Caco-2 (cell line): ENCODE measurements around the gene EVL. TPM values are rescaled to one million over a fixed set of nuclear protein-coding genes. Genes with fewer than 3 reads are reported as not detected.

Experiments
- BruUV-seq: library from RNA; stranded (reverse); fragments of 400-500 nt; replicated peaks from 2 replicates; lab custom pipeline; 2021; lab: Mats Ljungman, UMichigan
- CTCF ChIA-PET: fragments of 300-600 bp; sonication (Branson Sonifier 250); formaldehyde crosslinking; loops from one replicate; lab custom pipeline; 2022; ENCODE audit warnings: antibody characterized with exemption; lab: Charles Lee
- POLR2A ChIA-PET: fragments of 300-600 bp; sonication (Branson Sonifier 250); formaldehyde crosslinking; loops from one replicate; lab custom pipeline; 2022; ENCODE audit warnings: antibody characterized with exemption; lab: Charles Lee
- DNase-seq, 2 experiments: peaks; one replicate each; pipeline versions ENCODE4 v3.0.0 to v3.0.0-alpha.2; 2020 to 2022
- H3K27me3 ChIP-seq: replicated peaks from 2 replicates; pipeline ENCODE4 v1.6.0; 2011; ENCODE audit warnings: low read length; ENCODE audit not compliant: control insufficient read depth, insufficient read depth
- H3K36me3 ChIP-seq: 2 replicates; pipeline ENCODE4 v1.5.1; 2011; ENCODE audit warnings: low read length; ENCODE audit not compliant: control insufficient read depth, insufficient read depth
- H3K4me1 ChIP-seq: fragments of 250-450 bp; sonication (Bioruptor Pico); 2 replicates; pipeline ENCODE4 v1.5.1; 2020; ENCODE audit warnings: mild to moderate bottlenecking
- H3K4me3 ChIP-seq: 2 replicates; pipeline ENCODE4 v1.5.1; 2011; ENCODE audit warnings: low read depth, mild to moderate bottlenecking, control low read depth, low read length
- H3K9me3 ChIP-seq: fragments of 250-450 bp; sonication (Bioruptor Pico); 2 replicates; pipeline ENCODE4 v1.5.1; 2020; ENCODE audit warnings: mild to moderate bottlenecking, moderate library complexity
- H3K27ac Mint-ChIP-seq: one replicate; pipeline ENCODE4 v1.8.0; 2022; ENCODE audit warnings: mixed read lengths; ENCODE audit not compliant: unreplicated experiment
- H3K27me3 Mint-ChIP-seq: one replicate; pipeline ENCODE4 v1.8.0; 2022; ENCODE audit warnings: mixed read lengths; ENCODE audit not compliant: insufficient read depth, unreplicated experiment
- H3K36me3 Mint-ChIP-seq: one replicate; pipeline ENCODE4 v1.8.0; 2022; ENCODE audit warnings: mild to moderate bottlenecking, mixed read lengths; ENCODE audit not compliant: insufficient read depth, unreplicated experiment
- H3K4me1 Mint-ChIP-seq: one replicate; pipeline ENCODE4 v1.8.0; 2022; ENCODE audit warnings: low read depth, mixed read lengths; ENCODE audit not compliant: unreplicated experiment
- H3K4me3 Mint-ChIP-seq: one replicate; pipeline ENCODE4 v1.8.0; 2022; ENCODE audit warnings: mild to moderate bottlenecking, moderate library complexity, mixed read lengths; ENCODE audit not compliant: unreplicated experiment
- H3K9me3 Mint-ChIP-seq: one replicate; pipeline ENCODE4 v1.8.0; 2022; ENCODE audit warnings: mixed read lengths; ENCODE audit not compliant: unreplicated experiment
- CTCF ChIP-seq, 2 experiments: fragments of 200-600 bp in 1 of 2; IDR thresholded peaks; 1 replicate in 1 of 2; 2 replicates in 1 of 2; pipeline versions ENCODE4 v1.5.1 to v1.8.0; 2011 to 2022; ENCODE audit warnings: antibody characterized with exemption in 1 of 2, control low read depth in 1 of 2, inconsistent platforms in 1 of 2, low read depth in 1 of 2, low read length in 1 of 2, mild to moderate bottlenecking in 1 of 2, moderate library complexity in 1 of 2; ENCODE audit not compliant: insufficient read depth in 1 of 2, severe bottlenecking in 1 of 2, unreplicated experiment in 1 of 2
- intact Hi-C: fragments of 100-400 bp; cut with micrococcal nuclease; formaldehyde crosslinking; loops from one replicate; pipeline ENCODE4 v1.10.0; 2022; ENCODE audit not compliant: unreplicated experiment
- total RNA-seq: library from RNA; stranded (reverse); gene quantifications from 2 replicates; pipeline ENCODE4 v1.2.3, GENCODE V29; 2022

Gene EVL
- total RNA-seq, 1 experiment from 2014 or later = 14.2 TPM

GRCh38 chr14:100158566-100159093 is 93.4 kb downstream of the EVL start:
- Mint-ChIP-seq H3K9me3 (no peaks in the 10 kb centered on the region), H3K36me3 (no peaks in the 10 kb centered on the region), H3K4me1 (no peaks in the 10 kb centered on the region), H3K27ac (no peak overlapping the region), H3K4me3 (peak overlapping the region; percentile 69), H3K27me3 (no peaks in the 10 kb centered on the region)
- Histone ChIP-seq H3K36me3 (no peaks in the 10 kb centered on the region), H3K4me1 (peaks cover 13% of the 10 kb centered on the region; the same call in 1 of the 2 replicates), H3K4me3 (peak overlapping the region; percentile 56), H3K27me3 (no peaks in the 10 kb centered on the region; the same call in 1 of the 2 replicates), H3K9me3 (0 out of 2 replicates have a peak, but pooled peaks cover 3% of the 10 kb centered on the region)
- no peak for TF ChIP-seq CTCF (IDR thresholded peaks at IDR 0.05; ENCODE audit: insufficient read depth in 1 of 2, low read depth in 1 of 2, low read length in 1 of 2, severe bottlenecking in 1 of 2, unreplicated experiment in 1 of 2)
- intact Hi-C loops = loop anchor here (5.0 kb wide), 1 partner anchor 41 kb away; no protein-coding TSS in a partner anchor
- CTCF ChIA-PET = interaction anchor here (1.2 kb wide), 1 partner anchor 34 kb away, joined by 3 read pairs; no protein-coding TSS in a partner anchor
- DNase-seq = no peak
- BruUV-seq = no TSS peak
- POLR2A ChIA-PET = no interaction called here

GRCh38 chr14:100159094-100159864 is 94.1 kb downstream of the EVL start, which contains the start of gene DEGS2:
Gene DEGS2, minus strand, starts transcription at chr14:100159645. Its CDS starts 58 bp downstream, at chr14:100159587.
- no peaks in the 10 kb centered on the region for H3K4me1 Mint-ChIP-seq
- H3K4me3 Mint-ChIP-seq = peak within 1 kb of the TSS; percentile 69
- no peaks in the 10 kb centered on the region for H3K9me3 Mint-ChIP-seq
- no peaks in the 10 kb centered on the region for H3K27me3 Mint-ChIP-seq
- H3K27ac Mint-ChIP-seq = no peak within 1 kb of the TSS
- Histone ChIP-seq H3K27me3 (no peaks in the 10 kb centered on the region; the same call in 1 of the 2 replicates), H3K9me3 (0 out of 2 replicates have a peak, but pooled peaks cover 3% of the 10 kb centered on the region), H3K4me3 (peak within 1 kb of the TSS; percentile 56), H3K36me3 (no peaks in the 10 kb centered on the region), H3K4me1 (peaks cover 13% of the 10 kb centered on the region; the same call in 1 of the 2 replicates)
- DNase-seq = peak in 1 of 2 experiments; percentile 67
- no peak for TF ChIP-seq CTCF (IDR thresholded peaks at IDR 0.05; ENCODE audit: insufficient read depth in 1 of 2, low read depth in 1 of 2, low read length in 1 of 2, severe bottlenecking in 1 of 2, unreplicated experiment in 1 of 2)
- CTCF ChIA-PET = interaction anchor here (0.6 to 1.3 kb wide), 7 partner anchors 14 to 62 kb away, joined by 3 to 6 read pairs (median 5); no protein-coding TSS in a partner anchor
- no TSS peak for BruUV-seq
- POLR2A ChIA-PET = interaction anchor here (0.6 to 0.9 kb wide), 4 partner anchors 28 to 137 kb away, joined by 3 to 4 read pairs (median 4); no protein-coding TSS in a partner anchor
- intact Hi-C loops = loop anchor here (5.0 kb wide), 1 partner anchor 42 kb away; no protein-coding TSS in a partner anchor
- no peaks in the 10 kb centered on the region for H3K36me3 Mint-ChIP-seq
